SK-N-DZ (cell line): ENCODE results near the gene PEAK1.

Experiments
- DNase-seq: peaks from one replicate; pipeline ENCODE4 v3.0.0-alpha.2; 2015; ENCODE audit warnings: low spot score

Gene PEAK1

GRCh38 chr15:77367631-77368030 is 52.3 kb downstream of the PEAK1 start:
- no peak for DNase-seq

- DNase-seq = no peak
Observed at GRCh38 chr15:77361456-77361855, 58.4 kb downstream of the PEAK1 start.

GRCh38 chr15:77358545-77359240 is 61.2 kb downstream of the PEAK1 start:
- no peak for DNase-seq

GRCh38 chr15:77356305-77356704 is 63.6 kb downstream of the PEAK1 start:
- no peak for DNase-seq

- DNase-seq = no peak
Observed at GRCh38 chr15:77355321-77355720, 64.6 kb downstream of the PEAK1 start.

GRCh38 chr15:77354063-77354462 is 65.8 kb downstream of the PEAK1 start:
- no peak for DNase-seq

GRCh38 chr15:77352887-77353286 is 67.0 kb downstream of the PEAK1 start:
- DNase-seq = no peak

GRCh38 chr15:77350792-77351191 is 69.1 kb downstream of the PEAK1 start:
- DNase-seq = no peak

- DNase-seq = no peak
Observed at GRCh38 chr15:77349666-77350065, 70.2 kb downstream of the PEAK1 start.

- no peak for DNase-seq
Observed at GRCh38 chr15:77348511-77348910, 71.4 kb downstream of the PEAK1 start.

- DNase-seq = no peak
Observed at GRCh38 chr15:77347197-77347596, 72.7 kb downstream of the PEAK1 start.

- DNase-seq = no peak
Observed at GRCh38 chr15:77346245-77347036, 73.5 kb downstream of the PEAK1 start.

- DNase-seq = no peak
Observed at GRCh38 chr15:77342807-77343206, 77.1 kb downstream of the PEAK1 start.

GRCh38 chr15:77340245-77340644 is 79.7 kb downstream of the PEAK1 start:
- no peak for DNase-seq

GRCh38 chr15:77336006-77336405 is 83.9 kb downstream of the PEAK1 start:
- DNase-seq = no peak

- DNase-seq = no peak
Observed at GRCh38 chr15:77335298-77335697, 84.6 kb downstream of the PEAK1 start.

- DNase-seq = no peak
Observed at GRCh38 chr15:77333166-77333565, 86.7 kb downstream of the PEAK1 start.

- no peak for DNase-seq
Observed at GRCh38 chr15:77329202-77329601, 90.7 kb downstream of the PEAK1 start.

GRCh38 chr15:77327844-77328529 is 91.9 kb downstream of the PEAK1 start:
- DNase-seq = no peak

GRCh38 chr15:77327168-77327567 is 92.7 kb downstream of the PEAK1 start:
- no peak for DNase-seq

- DNase-seq = no peak
Observed at GRCh38 chr15:77326366-77326765, 93.5 kb downstream of the PEAK1 start.

GRCh38 chr15:77312523-77312922 is 107.4 kb downstream of the PEAK1 start:
- no peak for DNase-seq
